ENCODE measurements around the gene KIF11. TPM values are rescaled to one million over a fixed set of nuclear protein-coding genes. Genes with fewer than 3 reads are reported as not detected.
A peak's percentile ranks its signal among the peaks of the same experiment; 100 is the strongest.

KIF11 gene
- total RNA-seq, 1 donor from 2014 or later, result 1.8 TPM

DNA sequence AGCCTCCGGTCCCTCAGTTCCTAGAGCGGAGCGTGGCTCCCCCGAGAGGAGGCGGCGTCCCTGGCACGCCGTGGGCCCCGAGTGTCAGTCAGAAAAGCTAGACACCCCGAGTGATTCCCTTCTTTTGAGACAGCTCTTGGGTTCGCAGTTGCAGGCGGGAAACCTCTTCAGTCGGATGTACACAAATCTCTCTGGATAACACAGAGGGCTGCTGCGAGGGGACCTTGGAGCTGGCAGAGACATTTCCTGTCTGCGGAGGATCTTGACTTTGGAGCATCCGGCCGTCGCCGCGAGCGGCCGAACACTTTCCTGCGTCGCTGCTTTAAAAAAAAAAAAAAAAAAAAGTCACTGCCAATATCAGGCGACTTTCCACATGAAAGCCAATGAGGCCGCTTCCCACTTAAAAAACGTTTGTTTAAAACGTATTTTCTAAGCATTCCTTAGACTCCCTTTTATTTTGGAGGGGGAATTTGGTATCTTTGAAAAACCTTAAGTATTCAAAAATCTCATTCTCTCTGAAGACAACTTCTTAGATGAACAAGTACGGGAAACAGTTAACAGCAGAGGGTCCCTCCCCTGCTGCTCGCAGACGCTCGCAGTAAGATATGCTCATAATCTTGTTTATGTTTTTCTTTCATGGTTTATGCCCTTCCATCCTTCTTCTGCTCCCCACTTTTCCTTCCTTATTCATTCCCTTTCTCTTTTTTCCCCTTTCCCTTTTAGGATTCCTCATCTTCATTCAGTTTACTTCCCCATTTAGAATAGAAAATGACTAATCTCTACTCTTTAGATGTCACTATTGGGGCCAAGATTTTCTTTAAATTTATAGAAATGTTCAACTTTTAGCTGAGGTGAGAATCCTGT is 106.8 kb downstream of the KIF11 start:
- peaks cover 21% of the 10 kb centered on the region for H3K27me3 ChIP-seq (ENCODE audit: low read depth)
- ATAC-seq (peak; percentile 37 to 56), DNase-seq (no peak)
- peaks cover 22% of the 10 kb centered on the region for H3K4me1 ChIP-seq
- H3K36me3 ChIP-seq, result peaks cover 15% of the 10 kb centered on the region
- intact Hi-C loops (cut with DNase I), result no loop called here
- H3K27ac ChIP-seq, result peak overlapping the region; percentile 43
- no peaks in the 10 kb centered on the region for H3K9me3 ChIP-seq
- TF ChIP-seq, protein P1, sequence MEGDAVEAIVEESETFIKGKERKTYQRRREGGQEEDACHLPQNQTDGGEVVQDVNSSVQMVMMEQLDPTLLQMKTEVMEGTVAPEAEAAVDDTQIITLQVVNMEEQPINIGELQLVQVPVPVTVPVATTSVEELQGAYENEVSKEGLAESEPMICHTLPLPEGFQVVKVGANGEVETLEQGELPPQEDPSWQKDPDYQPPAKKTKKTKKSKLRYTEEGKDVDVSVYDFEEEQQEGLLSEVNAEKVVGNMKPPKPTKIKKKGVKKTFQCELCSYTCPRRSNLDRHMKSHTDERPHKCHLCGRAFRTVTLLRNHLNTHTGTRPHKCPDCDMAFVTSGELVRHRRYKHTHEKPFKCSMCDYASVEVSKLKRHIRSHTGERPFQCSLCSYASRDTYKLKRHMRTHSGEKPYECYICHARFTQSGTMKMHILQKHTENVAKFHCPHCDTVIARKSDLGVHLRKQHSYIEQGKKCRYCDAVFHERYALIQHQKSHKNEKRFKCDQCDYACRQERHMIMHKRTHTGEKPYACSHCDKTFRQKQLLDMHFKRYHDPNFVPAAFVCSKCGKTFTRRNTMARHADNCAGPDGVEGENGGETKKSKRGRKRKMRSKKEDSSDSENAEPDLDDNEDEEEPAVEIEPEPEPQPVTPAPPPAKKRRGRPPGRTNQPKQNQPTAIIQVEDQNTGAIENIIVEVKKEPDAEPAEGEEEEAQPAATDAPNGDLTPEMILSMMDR (IDR thresholded peaks at IDR 0.05), result no peak
- peak overlapping the region; percentile 49 for H3K4me3 ChIP-seq

DNA sequence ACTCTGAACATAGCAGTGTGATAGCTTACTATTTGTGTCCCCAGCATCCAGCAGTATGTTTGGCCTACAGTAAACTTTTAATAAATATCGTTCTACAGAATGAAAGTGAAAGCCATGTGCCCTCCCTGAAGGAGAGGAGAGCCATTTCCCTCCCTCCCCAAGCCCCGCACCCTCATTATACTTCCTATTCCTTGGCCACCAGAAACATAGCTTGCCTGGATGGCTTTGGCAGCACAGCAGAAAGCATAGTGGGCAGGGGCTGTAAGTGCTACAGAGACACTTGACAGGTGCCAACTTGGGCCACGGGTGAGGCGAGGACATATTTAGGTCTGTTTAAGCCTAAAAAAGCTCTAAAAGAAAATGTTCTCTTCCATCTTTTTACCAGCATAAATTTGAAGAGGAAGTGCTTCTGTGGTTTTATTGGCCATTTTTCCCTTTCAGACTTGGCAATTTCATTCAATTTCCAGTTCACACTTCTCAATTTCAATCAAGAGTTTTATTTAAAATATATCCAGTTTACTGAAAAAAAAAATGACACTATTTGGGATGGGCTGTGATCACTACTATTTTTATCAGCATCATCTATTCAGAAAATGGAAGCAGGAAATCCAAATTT is 109.5 kb downstream of the KIF11 start:
- Histone ChIP-seq H3K27me3 (ENCODE audit: low read depth) (peaks cover 9% of the 10 kb centered on the region), H3K9me3 (no peaks in the 10 kb centered on the region), H3K27ac (no peak overlapping the region), H3K4me1 (peaks cover 22% of the 10 kb centered on the region), H3K36me3 (no peaks in the 10 kb centered on the region), H3K4me3 (no peak overlapping the region)
- intact Hi-C loops (cut with DNase I), result no loop called here
- DNase-seq, result no peak
- TF ChIP-seq, protein P1 (IDR thresholded peaks at IDR 0.05), result no peak
- no peak for ATAC-seq

Other genes with a start within 250 kb of the KIF11 start
- 26.3 TPM for gene IDE, start 19.0 kb upstream of the KIF11 start, total RNA-seq
- gene HHEX, start 96.8 kb downstream of the KIF11 start, total RNA-seq, result 19.5 TPM

Data from lower lobe of right lung (tissue), 2 donors.